Heart left ventricle (tissue), 16 donors: Measurements from ENCODE around the gene CA7. TPM values are rescaled to one million over a fixed set of nuclear protein-coding genes. Genes with fewer than 3 reads are reported as not detected.

Experiments
- ATAC-seq, 4 donors: fragments of 200-7000 bp; cut with Tn5 transposase; one replicate each; pipeline ENCODE4 v1.9.1; 2020 to 2022; ENCODE audit warnings: moderate library complexity in 4 of 4, mild to moderate bottlenecking in 3 of 4, moderate number of reproducible peaks in 1 of 4
- DNase-seq, 5 donors: peaks; one replicate each; pipeline ENCODE4 v3.0.0-alpha.2; 2020
- H3K27ac ChIP-seq, 12 donors: fragments of 200-600 bp; sonication (generic) in 4 of 12; one replicate each; pipeline versions ENCODE4 v1.5.0 to v1.8.0; 2016 to 2022; ENCODE audit warnings: mild to moderate bottlenecking in 2 of 12
- H3K27me3 ChIP-seq, 9 donors: fragments of 200-600 bp; sonication (generic) in 2 of 9; one replicate each; pipeline versions ENCODE4 v1.5.1 to v1.8.0; 2016 to 2022; ENCODE audit warnings: mild to moderate bottlenecking in 3 of 9
- H3K36me3 ChIP-seq, 9 donors: fragments of 200-600 bp; sonication (generic) in 2 of 9; one replicate each; pipeline versions ENCODE4 v1.5.0 to v1.8.0; 2018 to 2022; ENCODE audit warnings: mild to moderate bottlenecking in 2 of 9
- H3K4me1 ChIP-seq, 12 donors: fragments of 200-600 bp; sonication (generic) in 4 of 12; one replicate each; pipeline versions ENCODE4 v1.5.0 to v1.8.0; 2016 to 2022; ENCODE audit warnings: mild to moderate bottlenecking in 3 of 12
- H3K4me3 ChIP-seq, 12 donors: fragments of 200-600 bp; sonication (generic) in 4 of 12; one replicate each; pipeline versions ENCODE4 v1.5.0 to v1.8.0; 2017 to 2022; ENCODE audit warnings: mild to moderate bottlenecking in 9 of 12, moderate library complexity in 4 of 12
- H3K9me3 ChIP-seq, 12 donors: fragments of 200-600 bp; sonication (generic) in 4 of 12; one replicate each; pipeline versions ENCODE4 v1.5.0 to v1.8.0; 2016 to 2022; ENCODE audit warnings: mild to moderate bottlenecking in 1 of 12
- POLR2A ChIP-seq, 2 donors: fragments of 450-650 bp; IDR thresholded peaks; one replicate each; pipeline ENCODE4 v1.6.1; 2017; ENCODE audit warnings: antibody characterized with exemption in 2 of 2, mild to moderate bottlenecking in 2 of 2, moderate library complexity in 2 of 2
- WGBS, 4 donors: extraction: QIAGEN DNeasy Blood & Tissue Kit in 2 of 4; methylation state at CpG; one replicate each; pipeline versions ENCODE4 v1.1.5 to v1.1.7; 2013 to 2018; 5-methylcytosine and 5-hydroxymethylcytosine counted together
- intact Hi-C, 10 donors: fragments of 100-400 bp; cut with DNase I; formaldehyde crosslinking; loops; one replicate each; pipeline versions ENCODE4 v1.11.1 to v1.14.2; 2022
- polyA plus RNA-seq, 2 donors: library from polyadenylated mRNA; stranded (reverse); fragments of 200-250 nt; gene quantifications; one replicate each; pipeline ENCODE4 v1.2.3, GENCODE V29; 2013
- total RNA-seq, 9 donors: library from RNA; depleted of rRNA in 2 of 9; stranded (reverse); fragments of >200 nt in 2 of 9; fragmentation: NEBNext Ultra II Directional in 3 of 9; extraction: Animal tissue kit (Norgen Biotek cat#: 25700) in 3 of 9; gene quantifications; one replicate each; pipeline versions ENCODE4 v1.1.0 to v1.2.4, GENCODE V29; 2016 to 2023
- TF ChIP-seq, protein P1 (sequence below), 12 donors: fragments of 200-600 bp; sonication (generic) in 4 of 12; IDR thresholded peaks; one replicate each; pipeline versions ENCODE4 v1.5.0 to v1.8.0; 2018 to 2022; ENCODE audit warnings: antibody characterized with exemption in 12 of 12, mild to moderate bottlenecking in 5 of 12
- donor health status: ischemic (EF 13 %, LVEDD 7.1; RV severe dilation, severe dysfunction).
- donor health status: healthy with polysubstance abuse.
- donor health status: DM: no; HTN: yes; CAD: no.
- donor health status: DM: no; HTN: no; CAD: no.
- donor health status: ischemic (EF 25% LVEDD 6.9; RV normal size, moderate dysfunction).
- donor health status: ischemic (EF 25% LVEDD 5.7; RV mildly dilated, moderate dysfunction).
- donor health status: healthy.
- donor health status: DM: yes; HTN: yes; CAD: no.
- donor health status: ischemic (EF 35%, LVEDD 5.7; RV mildly dilated, moderate dysfunction).
- donor health status: nonischemic (EF 11% LVEDD 7.7; RV severe dilation, severe dysfunction).
- donor health status: DM: yes; HTN: yes; CAD: no.
- donor health status: PGD.
- donor health status: ischemic (EF 29% LVEDD 5.4; RV normal size, mild dysfunction).
- donor health status: nonischemic (EF 23%, LVEDD 6.1; RV moderate dilation, normal function).

Gene CA7
- total and polyA plus RNA-seq, 11 donors = not detected

GRCh38 chr16:66851166-66851964, 7.2 kb downstream of the CA7 start:
- WGBS, 4 donors = 82 to 86% (median 84%) methylated on average over 6 to 13 of the region's 13 CpGs
- DNase-seq = no peak
- no peaks in the 10 kb centered on the region for H3K9me3 ChIP-seq
- H3K4me3 ChIP-seq = no peak overlapping the region
- intact Hi-C loops = no loop called here
- TF ChIP-seq, protein P1, sequence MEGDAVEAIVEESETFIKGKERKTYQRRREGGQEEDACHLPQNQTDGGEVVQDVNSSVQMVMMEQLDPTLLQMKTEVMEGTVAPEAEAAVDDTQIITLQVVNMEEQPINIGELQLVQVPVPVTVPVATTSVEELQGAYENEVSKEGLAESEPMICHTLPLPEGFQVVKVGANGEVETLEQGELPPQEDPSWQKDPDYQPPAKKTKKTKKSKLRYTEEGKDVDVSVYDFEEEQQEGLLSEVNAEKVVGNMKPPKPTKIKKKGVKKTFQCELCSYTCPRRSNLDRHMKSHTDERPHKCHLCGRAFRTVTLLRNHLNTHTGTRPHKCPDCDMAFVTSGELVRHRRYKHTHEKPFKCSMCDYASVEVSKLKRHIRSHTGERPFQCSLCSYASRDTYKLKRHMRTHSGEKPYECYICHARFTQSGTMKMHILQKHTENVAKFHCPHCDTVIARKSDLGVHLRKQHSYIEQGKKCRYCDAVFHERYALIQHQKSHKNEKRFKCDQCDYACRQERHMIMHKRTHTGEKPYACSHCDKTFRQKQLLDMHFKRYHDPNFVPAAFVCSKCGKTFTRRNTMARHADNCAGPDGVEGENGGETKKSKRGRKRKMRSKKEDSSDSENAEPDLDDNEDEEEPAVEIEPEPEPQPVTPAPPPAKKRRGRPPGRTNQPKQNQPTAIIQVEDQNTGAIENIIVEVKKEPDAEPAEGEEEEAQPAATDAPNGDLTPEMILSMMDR (IDR thresholded peaks at IDR 0.05) = no peak
- no peak for TF ChIP-seq POLR2A (IDR thresholded peaks at IDR 0.05)
- ATAC-seq = no peak
- no peak overlapping the region for H3K27ac ChIP-seq
- peaks cover 0 to 24% (median 0%) of the 10 kb centered on the region in 9 donors for H3K27me3 ChIP-seq
- no peaks in the 10 kb centered on the region for H3K36me3 ChIP-seq
- H3K4me1 ChIP-seq = no peaks in the 10 kb centered on the region

DNA sequence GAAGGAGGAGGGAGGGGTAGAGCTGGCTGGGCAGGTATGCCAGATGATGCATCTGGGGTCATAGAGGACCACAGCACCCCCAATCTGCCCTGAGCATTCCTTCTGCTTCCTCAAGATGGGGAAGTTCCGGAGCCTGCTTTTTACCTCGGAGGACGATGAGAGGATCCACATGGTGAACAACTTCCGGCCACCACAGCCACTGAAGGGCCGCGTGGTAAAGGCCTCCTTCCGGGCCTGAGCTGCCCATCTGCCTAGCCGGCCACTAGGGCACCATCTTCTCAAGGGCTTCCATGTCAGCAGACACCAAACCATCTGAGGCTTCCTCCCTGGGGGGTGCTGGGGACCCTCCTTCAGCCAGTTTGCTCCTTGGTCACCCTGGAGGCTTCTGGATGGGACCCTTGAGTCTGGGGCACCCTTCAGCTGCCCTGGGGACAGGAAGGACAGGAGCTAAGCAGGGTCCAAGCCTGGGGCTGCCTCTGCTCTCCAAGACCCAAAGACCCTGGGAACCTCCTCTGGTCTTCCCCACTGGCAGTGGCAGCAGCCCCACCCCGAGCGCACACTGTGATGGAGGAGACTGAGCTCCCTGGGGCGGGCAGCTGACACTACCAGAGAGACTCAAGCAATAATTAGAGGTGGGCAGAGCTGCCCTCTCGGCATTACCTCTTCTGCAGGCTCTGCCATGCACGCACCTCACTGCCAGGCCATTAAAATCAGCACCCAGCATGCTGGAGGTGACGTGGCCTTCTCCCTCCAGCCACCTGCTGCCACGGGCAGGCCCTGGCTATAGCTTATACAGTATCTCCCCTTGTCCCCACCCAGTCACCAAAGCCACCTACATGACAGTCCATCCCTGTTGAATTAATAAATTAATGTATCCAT, 9.3 kb downstream of the CA7 start:
- no peak for TF ChIP-seq POLR2A (IDR thresholded peaks at IDR 0.05)
- TF ChIP-seq, protein P1 (IDR thresholded peaks at IDR 0.05) = no peak
- H3K4me3 ChIP-seq = no peak overlapping the region
- no peaks in the 10 kb centered on the region for H3K36me3 ChIP-seq
- DNase-seq (no peak), ATAC-seq (no peak)
- WGBS, 4 donors = 78 to 92% (median 87%) methylated on average over 10 to 15 of the region's 15 CpGs
- peaks cover 0 to 9% (median 0%) of the 10 kb centered on the region in 9 donors for H3K27me3 ChIP-seq
- intact Hi-C loops = no loop called here
- H3K27ac ChIP-seq = no peak overlapping the region
- H3K4me1 ChIP-seq = no peaks in the 10 kb centered on the region
- no peaks in the 10 kb centered on the region for H3K9me3 ChIP-seq

DNA sequence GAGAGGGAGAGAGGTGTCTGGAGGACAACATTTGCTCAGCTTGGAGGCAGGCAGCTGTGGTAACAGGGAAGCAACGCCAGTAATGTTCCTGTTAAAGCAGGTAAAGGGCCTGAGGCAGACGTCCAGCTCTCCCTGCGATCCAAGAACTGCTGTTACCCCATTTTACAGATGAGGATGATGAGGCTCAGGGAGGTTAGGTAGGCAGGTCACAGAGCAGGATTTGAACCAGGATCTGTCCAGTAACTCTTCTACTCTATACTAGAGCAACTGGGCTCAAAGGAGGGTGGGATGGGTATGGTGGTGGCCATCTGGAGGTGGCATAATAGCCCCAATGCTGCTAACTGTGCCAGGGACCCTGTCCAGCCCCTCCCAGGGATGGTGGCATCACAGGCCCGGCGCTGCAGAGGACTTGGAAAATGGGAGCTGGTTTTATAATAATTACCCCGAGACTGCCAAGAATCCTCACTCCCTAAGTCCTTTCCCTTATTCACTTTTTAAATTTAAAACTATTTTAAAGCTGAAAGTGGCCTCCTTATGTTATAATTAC, 12.0 kb downstream of the CA7 start:
- no peak for TF ChIP-seq POLR2A (IDR thresholded peaks at IDR 0.05)
- TF ChIP-seq, protein P1 (IDR thresholded peaks at IDR 0.05) = no peak
- DNase-seq = no peak
- Histone ChIP-seq H3K4me1 (peaks cover 0 to 8% (median 0%) of the 10 kb centered on the region in 12 donors), H3K9me3 (no peaks in the 10 kb centered on the region), H3K36me3 (no peaks in the 10 kb centered on the region), H3K4me3 (no peak overlapping the region), H3K27ac (no peak overlapping the region), H3K27me3 (no peaks in the 10 kb centered on the region)
- intact Hi-C loops = no loop called here
- no peak for ATAC-seq
- 88 to 96% (median 94%) methylated on average over 6 of the region's 6 CpGs for WGBS, 4 donors

DNA sequence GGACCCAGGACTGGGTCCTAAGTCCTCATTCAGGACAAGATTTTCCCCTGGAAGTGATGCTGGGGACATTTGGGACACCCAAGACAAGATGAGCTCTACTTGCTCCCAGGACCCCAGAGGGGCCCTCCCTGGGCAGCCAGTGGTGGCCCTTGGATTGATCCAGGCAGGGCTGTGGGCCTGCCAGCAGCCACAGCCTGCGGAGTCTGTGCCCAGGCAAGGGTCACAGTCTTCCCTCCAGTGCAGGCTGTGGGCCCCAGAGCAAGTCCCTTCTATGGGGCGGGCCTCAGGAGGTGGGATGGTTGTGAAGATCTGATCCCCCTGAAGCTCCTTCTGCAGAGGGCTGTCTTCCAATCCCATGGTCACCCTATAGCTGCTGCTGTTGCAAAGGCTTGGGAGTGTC, 12.6 kb downstream of the CA7 start:
- WGBS, 4 donors = 95 to 100% (median 97%) methylated on average over 2 of the region's 2 CpGs
- intact Hi-C loops = no loop called here
- no peak for DNase-seq
- peaks cover 0 to 8% (median 0%) of the 10 kb centered on the region in 12 donors for H3K4me1 ChIP-seq
- no peak overlapping the region for H3K27ac ChIP-seq
- TF ChIP-seq POLR2A (IDR thresholded peaks at IDR 0.05) = no peak
- TF ChIP-seq, protein P1 (IDR thresholded peaks at IDR 0.05) = no peak
- no peak for ATAC-seq
- no peak overlapping the region for H3K4me3 ChIP-seq
- H3K9me3 ChIP-seq = no peaks in the 10 kb centered on the region
- H3K27me3 ChIP-seq = no peaks in the 10 kb centered on the region
- no peaks in the 10 kb centered on the region for H3K36me3 ChIP-seq
